NCI-H1417 (cell line): ENCODE measurements around the gene RXRA.

Experiments
- DNase-seq, 3 experiments: peaks; one replicate each; lab custom pipeline; 2025; lab: John Stamatoyannopoulos, UW

The RXRA gene

DNA sequence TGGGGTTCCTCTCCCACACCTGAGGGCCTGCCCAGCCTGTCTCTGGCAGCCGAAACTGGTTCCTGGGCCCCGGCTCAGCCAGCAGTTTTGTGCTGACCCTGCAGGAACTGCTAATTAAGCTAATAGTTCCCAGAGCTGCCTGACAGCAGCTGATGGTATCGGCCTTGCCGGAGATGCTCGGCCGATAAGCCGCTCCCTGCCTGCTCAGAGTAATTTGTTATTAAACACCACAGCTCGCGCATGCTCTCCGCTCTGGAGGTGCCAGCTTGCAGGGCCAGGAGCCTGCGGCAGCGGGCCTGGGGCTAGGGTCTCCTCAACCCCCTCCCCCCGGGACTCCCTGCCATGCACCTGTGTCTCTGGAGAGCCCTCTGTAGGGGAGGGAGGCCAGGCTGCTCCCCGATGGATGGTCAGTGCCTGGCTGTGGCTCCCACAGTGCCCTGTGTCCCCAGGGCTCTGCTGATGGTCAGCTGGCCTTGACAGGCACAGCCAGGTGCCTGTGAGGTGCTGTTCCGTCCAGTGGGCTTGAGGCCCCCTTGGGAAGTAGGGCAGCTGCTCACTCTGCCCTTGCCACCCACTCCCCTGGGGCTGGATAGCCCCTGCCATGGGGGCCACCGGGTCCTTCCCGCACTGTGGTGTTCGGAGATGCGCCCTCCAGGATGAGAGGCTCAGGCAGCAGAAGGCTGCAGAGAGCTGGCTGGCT is 41.7 kb downstream of the RXRA start:
- peak in 2 of 3 experiments; percentile 70 to 88 for DNase-seq

- DNase-seq, result no peak
Observed at GRCh38 chr9:134368571-134368970, 42.3 kb downstream of the RXRA start.

- DNase-seq, result no peak
Observed at GRCh38 chr9:134369416-134370212, 43.4 kb downstream of the RXRA start.

GRCh38 chr9:134370213-134370492 is 43.9 kb downstream of the RXRA start:
- no peak for DNase-seq

GRCh38 chr9:134370638-134371037 is 44.4 kb downstream of the RXRA start:
- DNase-seq, result no peak

- no peak for DNase-seq
Observed at GRCh38 chr9:134371731-134372130, 45.5 kb downstream of the RXRA start.

- DNase-seq, result no peak
Observed at GRCh38 chr9:134372581-134373267, 46.5 kb downstream of the RXRA start.

DNA sequence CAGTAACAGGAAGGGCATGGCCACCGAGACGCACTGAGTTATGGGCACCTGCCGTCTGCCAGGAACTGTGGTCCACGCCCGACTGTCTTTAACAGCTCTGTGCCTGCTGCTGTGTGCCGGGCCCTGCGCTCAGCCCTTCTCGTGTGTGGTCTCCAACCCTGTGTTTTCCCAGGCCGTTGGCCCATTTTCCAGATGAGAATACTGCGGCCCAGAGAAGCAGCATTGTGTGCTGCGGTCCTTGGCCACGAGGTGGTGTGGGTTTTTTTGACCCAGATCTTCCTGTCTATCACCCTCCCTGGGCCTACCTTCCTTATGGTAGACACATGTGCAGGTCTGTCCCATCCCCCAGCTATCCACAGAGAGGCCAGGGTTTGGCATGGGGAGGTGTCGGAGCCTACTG is 47.0 kb downstream of the RXRA start:
- no peak for DNase-seq

GRCh38 chr9:134373953-134374300 is 47.7 kb downstream of the RXRA start:
- no peak for DNase-seq

DNA sequence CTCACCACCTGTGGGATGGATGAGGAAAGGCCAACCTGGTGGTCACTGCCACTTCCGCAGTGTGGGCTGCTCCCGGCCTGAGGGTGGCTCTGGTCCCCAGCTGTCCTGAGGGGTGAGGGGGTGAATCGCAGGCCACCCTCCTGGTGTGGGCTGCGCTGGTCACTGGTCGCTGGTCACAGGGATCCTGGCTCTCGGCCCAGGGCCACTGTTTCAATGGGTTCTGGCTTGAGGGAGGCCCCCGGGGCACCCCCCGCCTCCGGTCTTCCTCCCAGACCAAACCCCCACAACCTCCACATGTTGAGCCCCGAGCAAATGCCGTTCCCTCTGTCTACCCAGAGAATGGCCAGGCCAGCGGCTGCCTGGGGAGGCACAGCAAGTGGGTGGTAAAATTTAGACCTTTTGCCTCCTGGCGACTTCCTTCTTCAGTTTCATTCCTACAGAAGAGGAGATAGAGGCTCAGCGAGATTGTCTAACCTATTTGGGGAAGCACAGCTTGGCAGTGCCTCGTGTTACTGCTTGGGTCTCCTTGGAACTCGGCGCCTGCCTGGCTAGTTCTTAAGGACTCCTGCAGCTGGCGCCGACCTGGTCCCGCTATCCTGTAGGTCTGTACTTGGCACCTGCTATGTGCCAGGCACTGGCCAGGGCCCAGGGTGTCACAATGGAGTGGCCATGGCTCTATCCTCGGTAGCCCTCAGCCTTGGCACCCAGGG is 48.2 kb downstream of the RXRA start:
- DNase-seq, result no peak

GRCh38 chr9:134375011-134375390 is 48.7 kb downstream of the RXRA start:
- peak in 1 of 3 experiments; percentile 43 for DNase-seq

GRCh38 chr9:134375430-134376385 is 49.5 kb downstream of the RXRA start:
- peak in 2 of 3 experiments; percentile 56 to 80 for DNase-seq

GRCh38 chr9:134376386-134377142 is 50.3 kb downstream of the RXRA start:
- peak in 1 of 3 experiments; percentile 55 for DNase-seq

GRCh38 chr9:134377143-134377484 is 50.9 kb downstream of the RXRA start:
- DNase-seq, result no peak

DNA sequence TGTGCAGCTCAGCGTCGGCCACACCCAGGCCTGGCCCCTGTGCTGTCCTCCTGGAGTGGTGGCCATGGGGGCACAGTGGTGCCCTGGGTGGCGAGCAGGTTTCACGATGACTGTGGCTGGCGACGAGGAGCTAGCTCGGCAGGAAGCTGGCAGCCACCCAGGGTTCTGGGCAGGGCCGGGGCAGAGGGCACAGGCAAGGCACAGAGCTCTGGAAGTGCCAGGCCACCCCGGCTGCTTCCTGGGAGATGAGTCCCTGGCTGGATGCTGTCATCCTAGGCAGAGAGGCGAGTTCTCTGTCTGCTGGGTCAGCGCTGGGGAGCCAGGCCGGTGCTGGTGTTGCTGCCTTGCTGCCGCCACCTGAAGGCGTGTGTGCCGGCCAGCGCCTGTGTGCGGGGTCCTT is 51.7 kb downstream of the RXRA start:
- DNase-seq, result peak in 1 of 3 experiments; percentile 53

- DNase-seq, result peak in 2 of 3 experiments; percentile 69 to 84
Observed at GRCh38 chr9:134378901-134379338, 52.7 kb downstream of the RXRA start.

GRCh38 chr9:134379831-134380365 is 53.6 kb downstream of the RXRA start:
- no peak for DNase-seq

GRCh38 chr9:134380542-134381271 is 54.5 kb downstream of the RXRA start:
- no peak for DNase-seq

- DNase-seq, result no peak
Observed at GRCh38 chr9:134381272-134381661, 55.0 kb downstream of the RXRA start.
